ENCODE results near the gene EIF3A.

DNA sequence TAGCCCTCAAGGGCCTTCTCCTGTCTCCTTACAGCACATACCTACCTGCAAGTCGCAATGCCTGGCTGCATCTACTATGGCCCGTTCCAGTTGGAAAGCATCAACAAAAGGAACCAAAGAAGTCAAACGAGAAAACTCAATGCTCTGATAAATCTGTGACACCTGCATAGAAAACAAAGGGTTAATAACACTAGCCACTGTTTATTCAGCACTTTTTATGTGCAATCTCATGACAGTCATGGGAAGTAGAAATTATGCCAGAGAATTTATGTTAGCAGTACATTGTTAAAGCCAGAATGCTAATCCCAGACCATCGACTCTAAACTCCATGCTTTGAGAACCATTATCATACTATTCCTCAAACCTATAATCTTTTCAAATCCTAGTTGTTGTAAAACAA lies 21.1 kb downstream of the EIF3A start:
- TF ChIP-seq TAF1 (IDR thresholded peaks at IDR 0.05; ENCODE audit: low read depth) (no peak), MXI1 (conservative IDR thresholded peaks at IDR 0.05; ENCODE audit: poor library complexity, severe bottlenecking) (no peak), RAD21 (conservative IDR thresholded peaks at IDR 0.05) (no peak), EP300 (conservative IDR thresholded peaks at IDR 0.05; ENCODE audit: poor library complexity, severe bottlenecking) (no peak), POLR2AphosphoS5 (IDR thresholded peaks at IDR 0.05) (no peak), EZH2 (IDR thresholded peaks at IDR 0.05; ENCODE audit: borderline replicate concordance, insufficient read depth, low read length, poor library complexity, severe bottlenecking) (no peak)
- TF ChIP-seq, protein P1, sequence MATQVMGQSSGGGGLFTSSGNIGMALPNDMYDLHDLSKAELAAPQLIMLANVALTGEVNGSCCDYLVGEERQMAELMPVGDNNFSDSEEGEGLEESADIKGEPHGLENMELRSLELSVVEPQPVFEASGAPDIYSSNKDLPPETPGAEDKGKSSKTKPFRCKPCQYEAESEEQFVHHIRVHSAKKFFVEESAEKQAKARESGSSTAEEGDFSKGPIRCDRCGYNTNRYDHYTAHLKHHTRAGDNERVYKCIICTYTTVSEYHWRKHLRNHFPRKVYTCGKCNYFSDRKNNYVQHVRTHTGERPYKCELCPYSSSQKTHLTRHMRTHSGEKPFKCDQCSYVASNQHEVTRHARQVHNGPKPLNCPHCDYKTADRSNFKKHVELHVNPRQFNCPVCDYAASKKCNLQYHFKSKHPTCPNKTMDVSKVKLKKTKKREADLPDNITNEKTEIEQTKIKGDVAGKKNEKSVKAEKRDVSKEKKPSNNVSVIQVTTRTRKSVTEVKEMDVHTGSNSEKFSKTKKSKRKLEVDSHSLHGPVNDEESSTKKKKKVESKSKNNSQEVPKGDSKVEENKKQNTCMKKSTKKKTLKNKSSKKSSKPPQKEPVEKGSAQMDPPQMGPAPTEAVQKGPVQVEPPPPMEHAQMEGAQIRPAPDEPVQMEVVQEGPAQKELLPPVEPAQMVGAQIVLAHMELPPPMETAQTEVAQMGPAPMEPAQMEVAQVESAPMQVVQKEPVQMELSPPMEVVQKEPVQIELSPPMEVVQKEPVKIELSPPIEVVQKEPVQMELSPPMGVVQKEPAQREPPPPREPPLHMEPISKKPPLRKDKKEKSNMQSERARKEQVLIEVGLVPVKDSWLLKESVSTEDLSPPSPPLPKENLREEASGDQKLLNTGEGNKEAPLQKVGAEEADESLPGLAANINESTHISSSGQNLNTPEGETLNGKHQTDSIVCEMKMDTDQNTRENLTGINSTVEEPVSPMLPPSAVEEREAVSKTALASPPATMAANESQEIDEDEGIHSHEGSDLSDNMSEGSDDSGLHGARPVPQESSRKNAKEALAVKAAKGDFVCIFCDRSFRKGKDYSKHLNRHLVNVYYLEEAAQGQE (IDR thresholded peaks at IDR 0.05; ENCODE audit: borderline replicate concordance), result no peak
- TF ChIP-seq, protein P2, sequence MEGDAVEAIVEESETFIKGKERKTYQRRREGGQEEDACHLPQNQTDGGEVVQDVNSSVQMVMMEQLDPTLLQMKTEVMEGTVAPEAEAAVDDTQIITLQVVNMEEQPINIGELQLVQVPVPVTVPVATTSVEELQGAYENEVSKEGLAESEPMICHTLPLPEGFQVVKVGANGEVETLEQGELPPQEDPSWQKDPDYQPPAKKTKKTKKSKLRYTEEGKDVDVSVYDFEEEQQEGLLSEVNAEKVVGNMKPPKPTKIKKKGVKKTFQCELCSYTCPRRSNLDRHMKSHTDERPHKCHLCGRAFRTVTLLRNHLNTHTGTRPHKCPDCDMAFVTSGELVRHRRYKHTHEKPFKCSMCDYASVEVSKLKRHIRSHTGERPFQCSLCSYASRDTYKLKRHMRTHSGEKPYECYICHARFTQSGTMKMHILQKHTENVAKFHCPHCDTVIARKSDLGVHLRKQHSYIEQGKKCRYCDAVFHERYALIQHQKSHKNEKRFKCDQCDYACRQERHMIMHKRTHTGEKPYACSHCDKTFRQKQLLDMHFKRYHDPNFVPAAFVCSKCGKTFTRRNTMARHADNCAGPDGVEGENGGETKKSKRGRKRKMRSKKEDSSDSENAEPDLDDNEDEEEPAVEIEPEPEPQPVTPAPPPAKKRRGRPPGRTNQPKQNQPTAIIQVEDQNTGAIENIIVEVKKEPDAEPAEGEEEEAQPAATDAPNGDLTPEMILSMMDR (IDR thresholded peaks at IDR 0.05; ENCODE audit: poor library complexity, severe bottlenecking), result no peak
